GM18519 (cell line): Measurements from ENCODE around the gene SEC61A2.
"Not testable (repeated sequence)": the region's sequence is repeated elsewhere in the genome, so short reads cannot be mapped to it uniquely, and the experiment has no call there.

Experiments
- ATAC-seq: cut with Tn5 transposase; IDR thresholded peaks from one replicate; pipeline ENCODE4 v1.9.1; 2021; ENCODE audit warnings: mild to moderate bottlenecking, moderate library complexity; ENCODE audit not compliant: unreplicated experiment, low FRiP score

The SEC61A2 gene

GRCh38 chr10:12156367-12157123 is 27.1 kb downstream of the SEC61A2 start:
- no peak for ATAC-seq

- no peak for ATAC-seq
These were observed 28.6 kb downstream of the SEC61A2 start for GRCh38 chr10:12158111-12158510.

GRCh38 chr10:12160664-12161063 is 31.2 kb downstream of the SEC61A2 start:
- no peak for ATAC-seq

- ATAC-seq: no peak
These were observed 33.5 kb downstream of the SEC61A2 start for GRCh38 chr10:12162927-12163326.

- ATAC-seq: no peak
These were observed 34.6 kb downstream of the SEC61A2 start for GRCh38 chr10:12164085-12164484.

GRCh38 chr10:12165036-12165435 is 35.6 kb downstream of the SEC61A2 start:
- ATAC-seq: no peak

- no peak for ATAC-seq
These were observed 36.7 kb downstream of the SEC61A2 start for GRCh38 chr10:12165999-12166775.

- not testable (repeated sequence) for ATAC-seq
These were observed 42.0 kb downstream of the SEC61A2 start for GRCh38 chr10:12171512-12171911.

GRCh38 chr10:12177642-12178041 is 48.2 kb downstream of the SEC61A2 start:
- ATAC-seq: no peak

GRCh38 chr10:12179606-12180170 is 50.2 kb downstream of the SEC61A2 start:
- no peak for ATAC-seq

GRCh38 chr10:12180221-12180974 is 50.9 kb downstream of the SEC61A2 start:
- ATAC-seq: no peak

- ATAC-seq: peak; percentile 86
These were observed 51.7 kb downstream of the SEC61A2 start for GRCh38 chr10:12181065-12181775.

GRCh38 chr10:12184165-12184564 is 54.7 kb downstream of the SEC61A2 start:
- ATAC-seq: no peak

- no peak for ATAC-seq
These were observed 56.8 kb downstream of the SEC61A2 start for GRCh38 chr10:12186323-12186722.

GRCh38 chr10:12187321-12187905 is 57.9 kb downstream of the SEC61A2 start:
- ATAC-seq: no peak

GRCh38 chr10:12188656-12189055 is 59.2 kb downstream of the SEC61A2 start:
- no peak for ATAC-seq

- ATAC-seq: no peak
These were observed 59.9 kb downstream of the SEC61A2 start for GRCh38 chr10:12189426-12189825.

GRCh38 chr10:12191715-12192114 is 62.2 kb downstream of the SEC61A2 start:
- ATAC-seq: no peak

GRCh38 chr10:12193193-12193592 is 63.7 kb downstream of the SEC61A2 start:
- ATAC-seq: no peak

GRCh38 chr10:12194752-12195271 is 65.3 kb downstream of the SEC61A2 start:
- no peak for ATAC-seq
